GM12878 (cell line): ENCODE measurements around the gene RREB1. TPM values are rescaled to one million over a fixed set of nuclear protein-coding genes. Genes with fewer than 3 reads are reported as not detected.

ENCODE experiments used
- ASH2L ChIP-seq: fragments of 300-600, 200-600 bp; sonication (generic); IDR thresholded peaks from 2 replicates; pipeline ENCODE4 v1.6.1; 2017; ENCODE audit warnings: low read depth, mild to moderate bottlenecking, borderline replicate concordance
- ATF2 ChIP-seq: IDR thresholded peaks from 2 replicates; pipeline ENCODE4 v1.6.1; 2012; ENCODE audit warnings: low read length, inconsistent platforms
- ATF7 ChIP-seq: fragments of 450-650 bp; IDR thresholded peaks from 2 replicates; pipeline ENCODE4 v1.6.1; 2016; ENCODE audit warnings: low read depth, mild to moderate bottlenecking
- BCL11A ChIP-seq: IDR thresholded peaks from 2 replicates; pipeline ENCODE4 v1.6.1; 2011; ENCODE audit warnings: low read depth, low read length
- CEBPB ChIP-seq, 2 experiments: fragments of 150-350 bp in 1 of 2; IDR thresholded peaks; 2 replicates each; pipeline ENCODE4 v1.6.1; 2012 to 2014; ENCODE audit warnings: low read depth in 2 of 2, low read length in 2 of 2, borderline replicate concordance in 1 of 2, inconsistent platforms in 1 of 2
- CREB1 ChIP-seq: IDR thresholded peaks from 2 replicates; pipeline ENCODE4 v1.6.1; 2012; ENCODE audit warnings: low read depth, mild to moderate bottlenecking, inconsistent platforms
- E2F4 ChIP-seq: IDR thresholded peaks from 2 replicates; pipeline ENCODE4 v1.6.1; 2012; ENCODE audit warnings: low read depth, low read length, improper control_type of control experiment
- HDAC2 ChIP-seq: fragments of 200-600 bp; sonication (generic); IDR thresholded peaks from 2 replicates; pipeline ENCODE4 v1.6.1; 2017
- HSF1 ChIP-seq: fragments of 150-350 bp; IDR thresholded peaks from 2 replicates; pipeline ENCODE4 v1.6.1; 2014; ENCODE audit warnings: mild to moderate bottlenecking, low read depth, low read length
- MTA3 ChIP-seq: IDR thresholded peaks from 2 replicates; pipeline ENCODE4 v1.6.1; 2012; ENCODE audit warnings: low read length, inconsistent platforms, borderline replicate concordance
- MXI1 ChIP-seq: fragments of 150-350 bp; IDR thresholded peaks from 2 replicates; pipeline ENCODE4 v1.6.1; 2011; ENCODE audit warnings: low read depth, mild to moderate bottlenecking, inconsistent platforms, low read length, improper control_type of control experiment
- PBX3 ChIP-seq: IDR thresholded peaks from 2 replicates; pipeline ENCODE4 v1.6.1; 2011; ENCODE audit warnings: mild to moderate bottlenecking, low read depth, low read length, moderate library complexity; ENCODE audit not compliant: insufficient replicate concordance
- PKNOX1 ChIP-seq: fragments of 450-650 bp; IDR thresholded peaks from 2 replicates; pipeline ENCODE4 v1.6.1; 2016; ENCODE audit warnings: mild to moderate bottlenecking
- PRDM15 ChIP-seq: fragments of 450-650 bp; formaldehyde crosslinking; IDR thresholded peaks from 2 replicates; pipeline ENCODE4 v1.4.0; 2020; ENCODE audit warnings: mild to moderate bottlenecking, moderate library complexity
- RB1 ChIP-seq: fragments of 450-650 bp; formaldehyde crosslinking; IDR thresholded peaks from 2 replicates; pipeline ENCODE4 v1.6.1; 2017; ENCODE audit warnings: mild to moderate bottlenecking, borderline replicate concordance
- RELA ChIP-seq: fragments of 450-650 bp; IDR thresholded peaks from 2 replicates; pipeline ENCODE4 v1.8.0; 2014; ENCODE audit warnings: borderline replicate concordance; ENCODE audit not compliant: partially characterized antibody
- SREBF1 ChIP-seq: IDR thresholded peaks from 2 replicates; pipeline ENCODE4 v1.6.1; 2012; ENCODE audit warnings: mild to moderate bottlenecking, low read length
- TARDBP ChIP-seq: IDR thresholded peaks from 2 replicates; pipeline ENCODE4 v1.6.1; 2016; ENCODE audit warnings: borderline replicate concordance
- TCF12 ChIP-seq: IDR thresholded peaks from 2 replicates; pipeline ENCODE4 v1.6.1; 2011; ENCODE audit warnings: low read depth, mild to moderate bottlenecking, low read length
- YY1 ChIP-seq: IDR thresholded peaks from 2 replicates; pipeline ENCODE4 v1.6.1; 2011; ENCODE audit warnings: low read depth, mild to moderate bottlenecking, low read length
- polyA plus RNA-seq, 11 experiments: library from polyadenylated mRNA; depleted of rRNA in 4 of 11; unstranded in 6 of 11; stranded (reverse) in 5 of 11; fragments of >200 nt; fragmentation: Nextera tagmentation in 4 of 11; fragmentation: Illumina TruSeq in 1 of 11; extraction: Ambion mirVana in 4 of 11; extraction: Trizol in 1 of 11; gene quantifications; 1 replicate in 1 of 11; 2 replicates in 10 of 11; pipeline versions ENCODE4 v1.2.1 to v1.2.3, GENCODE V29; 2011 to 2016; ENCODE audit warnings: inconsistent platforms in 2 of 11, missing spikeins in 2 of 11, low read depth in 1 of 11
- total RNA-seq, 4 experiments: library from RNA; depleted of rRNA in 3 of 4; stranded (reverse); fragments of >200 nt in 3 of 4; fragmentation: Illumina TruSeq in 1 of 4; extraction: Trizol in 1 of 4; gene quantifications; 2 replicates each; pipeline versions ENCODE4 v1.2.1 to v1.2.3, GENCODE V29; 2013 to 2021

The RREB1 gene
- total and polyA plus RNA-seq, 10 of the 15 experiments (the other 5 are each of a cell fraction or from before 2014, with no cell fraction given), result 1.9 to 30.3 (median 8.6) TPM

- TF ChIP-seq E2F4 (no peak), BCL11A (peak; percentile 77), TCF12 (peak; percentile 97), PRDM15 (CRISPR knock-in tag) (no peak), ATF2 (peak; percentile 78; the same call in 1 of the 2 replicates), ATF7 (peak; percentile 46), CEBPB (IDR thresholded peaks at IDR 0.05; ENCODE audit: borderline replicate concordance in 1 of 2, low read depth in 2 of 2, low read length in 2 of 2) (no peak), PBX3 (no peak), PKNOX1 (0 out of 2 replicates have a peak, but pooled peaks have one; percentile 19), MTA3 (peak; percentile 92), ASH2L (no peak), YY1 (peak; percentile 79), CREB1 (0 out of 2 replicates have a peak, but pooled peaks have one; percentile 18), RELA (no peak), SREBF1 (no peak), TARDBP (no peak), MXI1 (no peak), RB1 (peak; percentile 40; the same call in 1 of the 2 replicates), HSF1 (no peak), HDAC2 (no peak)
Observed at GRCh38 chr6:7136859-7137334, 29.1 kb downstream of the RREB1 start (continued).
